ENCODE measurements around the gene NXPH1.

Gene NXPH1

GRCh38 chr7:8509621-8510020 lies 76.2 kb downstream of the NXPH1 start:
- DNase-seq, result no peak

- no peak for DNase-seq
Measured at GRCh38 chr7:8511855-8512254, 78.4 kb downstream of the NXPH1 start.

- no peak for DNase-seq
Measured at GRCh38 chr7:8514781-8515519, 81.5 kb downstream of the NXPH1 start.

- no peak for DNase-seq
Measured at GRCh38 chr7:8515640-8516185, 82.3 kb downstream of the NXPH1 start.

- no peak for DNase-seq
Measured at GRCh38 chr7:8516976-8517375, 83.6 kb downstream of the NXPH1 start.

GRCh38 chr7:8528311-8528710 lies 94.9 kb downstream of the NXPH1 start:
- no peak for DNase-seq

GRCh38 chr7:8531991-8532515 lies 98.6 kb downstream of the NXPH1 start:
- no peak for DNase-seq

- no peak for DNase-seq
Measured at GRCh38 chr7:8536431-8536830, 103.0 kb downstream of the NXPH1 start.

GRCh38 chr7:8549046-8549445 lies 115.6 kb downstream of the NXPH1 start:
- no peak for DNase-seq

- no peak for DNase-seq
Measured at GRCh38 chr7:8560501-8560900, 127.1 kb downstream of the NXPH1 start.

GRCh38 chr7:8561449-8561848 lies 128.0 kb downstream of the NXPH1 start:
- DNase-seq, result no peak

- no peak for DNase-seq
Measured at GRCh38 chr7:8564281-8564680, 130.9 kb downstream of the NXPH1 start.

- no peak for DNase-seq
Measured at GRCh38 chr7:8566016-8566415, 132.6 kb downstream of the NXPH1 start.

GRCh38 chr7:8567626-8568025 lies 134.2 kb downstream of the NXPH1 start:
- DNase-seq, result no peak

- DNase-seq, result no peak
Measured at GRCh38 chr7:8579661-8580194, 146.3 kb downstream of the NXPH1 start.

- no peak for DNase-seq
Measured at GRCh38 chr7:8581842-8582241, 148.4 kb downstream of the NXPH1 start.

GRCh38 chr7:8582728-8583127 lies 149.3 kb downstream of the NXPH1 start:
- DNase-seq, result no peak

GRCh38 chr7:8585591-8585990 lies 152.2 kb downstream of the NXPH1 start:
- no peak for DNase-seq

GRCh38 chr7:8590225-8590624 lies 156.8 kb downstream of the NXPH1 start:
- no peak for DNase-seq

- no peak for DNase-seq
Measured at GRCh38 chr7:8590791-8591190, 157.4 kb downstream of the NXPH1 start.

- no peak for DNase-seq
Measured at GRCh38 chr7:8591289-8591688, 157.9 kb downstream of the NXPH1 start.

GRCh38 chr7:8592167-8592566 lies 158.8 kb downstream of the NXPH1 start:
- no peak for DNase-seq

- no peak for DNase-seq
Measured at GRCh38 chr7:8594115-8594514, 160.7 kb downstream of the NXPH1 start.

- no peak for DNase-seq
Measured at GRCh38 chr7:8597565-8597964, 164.2 kb downstream of the NXPH1 start.
